H9 (cell line): ENCODE measurements around the gene CDKN2D. TPM values are rescaled to one million over a fixed set of nuclear protein-coding genes. Genes with fewer than 3 reads are reported as not detected.

Source experiments
- DNase-seq: peaks from one replicate; pipeline ENCODE4 v3.0.0-alpha.2; 2017
- H2AFZ ChIP-seq: one replicate; pipeline ENCODE4 v1.6.1; 2013; ENCODE audit warnings: mild to moderate bottlenecking, low read length, control low read depth, moderate library complexity
- H2AK5ac ChIP-seq: 2 replicates; pipeline ENCODE4 v1.6.1; 2013; ENCODE audit warnings: low read length, control low read depth, mixed read lengths; ENCODE audit not compliant: insufficient read length
- H2BK120ac ChIP-seq: one replicate; pipeline ENCODE4 v1.6.1; 2013; ENCODE audit warnings: low read depth, mild to moderate bottlenecking, low read length, control low read depth, inconsistent platforms; ENCODE audit not compliant: poor library complexity, severe bottlenecking
- H2BK12ac ChIP-seq: 2 replicates; pipeline ENCODE4 v1.6.1; 2013; ENCODE audit warnings: low read length, control low read depth, mixed read lengths, low read depth; ENCODE audit not compliant: insufficient read length
- H2BK15ac ChIP-seq: 2 replicates; pipeline ENCODE4 v1.6.1; 2013; ENCODE audit warnings: low read depth, low read length, control low read depth
- H2BK20ac ChIP-seq: one replicate; pipeline ENCODE4 v1.6.1; 2013; ENCODE audit warnings: low read depth, mild to moderate bottlenecking, low read length, control low read depth, inconsistent platforms; ENCODE audit not compliant: poor library complexity, severe bottlenecking
- H2BK5ac ChIP-seq: 2 replicates; pipeline ENCODE4 v1.6.1; 2013; ENCODE audit warnings: low read length, control low read depth, mixed read lengths; ENCODE audit not compliant: insufficient read length
- H3K14ac ChIP-seq: 2 replicates; pipeline ENCODE4 v1.6.1; 2013; ENCODE audit warnings: low read length, control low read depth; ENCODE audit not compliant: insufficient read depth
- H3K18ac ChIP-seq: 2 replicates; pipeline ENCODE4 v1.6.1; 2013; ENCODE audit warnings: low read depth, mild to moderate bottlenecking, mixed read lengths, low read length, control low read depth; ENCODE audit not compliant: insufficient read length
- H3K23ac ChIP-seq: 2 replicates; pipeline ENCODE4 v1.6.1; 2013; ENCODE audit warnings: low read length, control low read depth, mixed read lengths, low read depth; ENCODE audit not compliant: insufficient read length
- H3K23me2 ChIP-seq: 2 replicates; pipeline ENCODE4 v1.6.1; 2013; ENCODE audit warnings: low read depth, mild to moderate bottlenecking, mixed read lengths, low read length, control low read depth; ENCODE audit not compliant: insufficient read length, poor library complexity, severe bottlenecking
- H3K27ac ChIP-seq: 2 replicates; pipeline ENCODE4 v1.5.1; 2013; ENCODE audit warnings: low read length, control low read depth, mixed read lengths, low read depth; ENCODE audit not compliant: insufficient read length
- H3K27me3 ChIP-seq: 2 replicates; pipeline ENCODE4 v1.6.1; 2013; ENCODE audit warnings: low read length, control low read depth, inconsistent platforms; ENCODE audit not compliant: insufficient read depth
- H3K4ac ChIP-seq: 2 replicates; pipeline ENCODE4 v1.6.1; 2013; ENCODE audit warnings: low read depth, mild to moderate bottlenecking, control low read depth, inconsistent platforms, low read length, moderate library complexity
- H3K4me1 ChIP-seq: 2 replicates; pipeline ENCODE4 v1.6.1; 2013; ENCODE audit warnings: low read length, control low read depth, inconsistent platforms; ENCODE audit not compliant: insufficient read depth
- H3K4me2 ChIP-seq: 2 replicates; pipeline ENCODE4 v1.6.1; 2013; ENCODE audit warnings: low read length, control low read depth, mixed read lengths; ENCODE audit not compliant: insufficient read length, insufficient read depth
- H3K56ac ChIP-seq: 2 replicates; pipeline ENCODE4 v1.6.1; 2013; ENCODE audit warnings: low read depth, mild to moderate bottlenecking, mixed read lengths, low read length, control low read depth; ENCODE audit not compliant: insufficient read length
- H3K79me1 ChIP-seq: 2 replicates; pipeline ENCODE4 v1.6.1; 2013; ENCODE audit warnings: low read depth, mild to moderate bottlenecking, moderate library complexity, low read length, control low read depth, inconsistent platforms; ENCODE audit not compliant: insufficient read depth, poor library complexity, severe bottlenecking
- H3K79me2 ChIP-seq: 2 replicates; pipeline ENCODE4 v1.6.1; 2013; ENCODE audit warnings: low read length, control low read depth, inconsistent platforms; ENCODE audit not compliant: insufficient read depth
- H3K9ac ChIP-seq: 2 replicates; pipeline ENCODE4 v1.6.1; 2013; ENCODE audit warnings: low read length, control low read depth, mixed read lengths; ENCODE audit not compliant: insufficient read length; ENCODE audit errors: extremely low read depth
- H3K9me3 ChIP-seq: one replicate; pipeline ENCODE4 v1.6.1; 2013; ENCODE audit warnings: low read depth, low read length, inconsistent platforms; ENCODE audit not compliant: control insufficient read depth
- H3T11ph ChIP-seq: one replicate; pipeline ENCODE4 v1.6.1; 2013; ENCODE audit warnings: mild to moderate bottlenecking, low read length, control low read depth, inconsistent platforms
- H4K20me1 ChIP-seq: one replicate; pipeline ENCODE4 v1.6.1; 2013; ENCODE audit not compliant: control insufficient read depth, insufficient read length, insufficient read depth
- H4K5ac ChIP-seq: 2 replicates; pipeline ENCODE4 v1.6.1; 2013; ENCODE audit warnings: low read depth, mild to moderate bottlenecking, mixed read lengths, low read length, control low read depth; ENCODE audit not compliant: insufficient read length
- H4K8ac ChIP-seq: replicated peaks from 2 replicates; pipeline ENCODE4 v1.6.1; 2013; ENCODE audit warnings: low read length, control low read depth, mixed read lengths, low read depth; ENCODE audit not compliant: insufficient read length
- H4K91ac ChIP-seq: 2 replicates; pipeline ENCODE4 v1.6.1; 2013; ENCODE audit warnings: low read depth, mild to moderate bottlenecking, moderate library complexity, mixed read lengths, low read length, control low read depth; ENCODE audit not compliant: insufficient read length
- H3K27ac Mint-ChIP-seq, 3 experiments: 2 replicates in 2 of 3; 3 replicates in 1 of 3; pipeline ENCODE4 v1.8.0; 2020 to 2021; ENCODE audit warnings: mixed read lengths in 3 of 3, mild to moderate bottlenecking in 1 of 3, moderate library complexity in 1 of 3
- H3K27me3 Mint-ChIP-seq: 2 replicates; pipeline ENCODE4 v1.8.0; 2021; ENCODE audit warnings: low read depth, mild to moderate bottlenecking, moderate library complexity, mixed read lengths
- H3K36me3 Mint-ChIP-seq, 3 experiments: 2 replicates in 2 of 3; 3 replicates in 1 of 3; pipeline ENCODE4 v1.8.0; 2020 to 2021; ENCODE audit warnings: low read depth in 3 of 3, mixed read lengths in 3 of 3; ENCODE audit not compliant: insufficient read depth in 1 of 3
- H3K4me1 Mint-ChIP-seq, 2 experiments: 2 replicates each; pipeline ENCODE4 v1.8.0; 2020; ENCODE audit warnings: mixed read lengths in 2 of 2
- H3K4me3 Mint-ChIP-seq, 2 experiments: 2 replicates in 1 of 2; 3 replicates in 1 of 2; pipeline ENCODE4 v1.8.0; 2020 to 2021; ENCODE audit warnings: mild to moderate bottlenecking in 2 of 2, mixed read lengths in 2 of 2, moderate library complexity in 1 of 2
- H3K9me3 Mint-ChIP-seq, 2 experiments: 2 replicates in 1 of 2; 3 replicates in 1 of 2; pipeline ENCODE4 v1.8.0; 2020; ENCODE audit warnings: mild to moderate bottlenecking in 2 of 2, mixed read lengths in 2 of 2, moderate library complexity in 1 of 2
- WGBS: extraction: QIAGEN DNeasy Blood & Tissue Kit; methylation state at CpG from one replicate; pipeline ENCODE4 v1.1.7; 2013; ENCODE audit warnings: missing lambda C conversion rate, low lambda C conversion rate, mixed read lengths; ENCODE audit not compliant: insufficient read length; ENCODE audit errors: extremely low coverage; 5-methylcytosine and 5-hydroxymethylcytosine counted together
- total RNA-seq: library from RNA; stranded (reverse); gene quantifications from 2 replicates; pipeline ENCODE4 v1.2.1, GENCODE V29; 2021
- TF ChIP-seq, protein P1 (sequence below): fragments of 200-600 bp; sonication (generic); conservative IDR thresholded peaks from 3 replicates; pipeline ENCODE4 v1.8.0; 2021; ENCODE audit warnings: antibody characterized with exemption, mild to moderate bottlenecking

The CDKN2D gene
- total RNA-seq, 1 experiment from 2014 or later = 2.8 TPM

DNA sequence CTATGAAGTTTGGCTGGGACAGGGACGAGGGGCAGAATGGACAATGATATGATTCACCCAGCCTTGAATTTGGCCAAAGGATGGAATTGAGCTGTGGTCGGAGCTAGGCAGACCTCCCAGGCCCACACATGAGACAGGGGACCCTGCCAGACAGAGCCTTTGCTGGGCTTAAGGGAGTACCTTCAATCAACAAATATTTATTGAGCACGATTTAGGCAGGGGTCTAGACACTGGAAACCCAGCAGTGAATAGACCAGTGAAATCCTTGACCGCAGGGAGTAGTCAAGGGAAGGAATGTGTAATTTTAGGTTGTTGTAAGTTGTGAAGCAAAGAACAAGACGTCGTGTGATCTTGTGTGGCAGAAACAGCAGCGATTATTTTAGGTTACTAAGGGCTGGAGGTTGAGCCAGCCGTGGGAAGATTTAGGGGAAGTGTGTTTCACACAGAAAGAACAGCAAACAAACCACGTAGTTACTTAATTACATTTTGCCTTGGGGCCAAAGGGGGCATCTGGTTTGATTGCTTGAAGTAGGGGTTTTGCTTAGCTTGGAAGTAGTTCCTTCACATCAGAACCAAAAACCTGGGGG lies 35.2 kb upstream of the CDKN2D start:
- Histone ChIP-seq H3K9ac (no peak overlapping the region), H3K4me1 (no peaks in the 10 kb centered on the region), H3K23ac (no peak overlapping the region), H2BK15ac (no peak overlapping the region), H3K27ac (no peak overlapping the region), H4K5ac (no peak overlapping the region), H4K91ac (no peak overlapping the region), H2BK12ac (no peak overlapping the region), H3T11ph (no peak overlapping the region), H3K18ac (no peak overlapping the region), H3K79me2 (no peaks in the 10 kb centered on the region; the same call in 1 of the 2 replicates), H4K20me1 (no peaks in the 10 kb centered on the region), H2BK5ac (no peak overlapping the region), H3K27me3 (no peaks in the 10 kb centered on the region), H2BK20ac (no peak overlapping the region), H3K9me3 (no peaks in the 10 kb centered on the region), H3K79me1 (no peaks in the 10 kb centered on the region), H3K4ac (no peak overlapping the region), H4K8ac (no peak overlapping the region), H3K4me2 (peak overlapping the region; percentile 91), H2AK5ac (no peak overlapping the region), H2AFZ (no peak overlapping the region), H3K14ac (no peak overlapping the region), H3K23me2 (peaks cover 11% of the 10 kb centered on the region), H3K56ac (no peak overlapping the region), H2BK120ac (no peak overlapping the region)
- peak overlapping the region; percentile 77 to 90 for H3K4me3 Mint-ChIP-seq
- peak overlapping the region in 1 of 3 experiments; percentile 53; a peak in 2 of 7 replicates for H3K27ac Mint-ChIP-seq
- H3K36me3 Mint-ChIP-seq = no peaks in the 10 kb centered on the region; a peak in 1 of 7 replicates
- DNase-seq = no peak
- peaks cover 16 to 18% of the 10 kb centered on the region in 2 experiments for H3K4me1 Mint-ChIP-seq
- H3K9me3 Mint-ChIP-seq = no peaks in the 10 kb centered on the region
- peaks cover 6% of the 10 kb centered on the region for H3K27me3 Mint-ChIP-seq
- TF ChIP-seq, protein P1, sequence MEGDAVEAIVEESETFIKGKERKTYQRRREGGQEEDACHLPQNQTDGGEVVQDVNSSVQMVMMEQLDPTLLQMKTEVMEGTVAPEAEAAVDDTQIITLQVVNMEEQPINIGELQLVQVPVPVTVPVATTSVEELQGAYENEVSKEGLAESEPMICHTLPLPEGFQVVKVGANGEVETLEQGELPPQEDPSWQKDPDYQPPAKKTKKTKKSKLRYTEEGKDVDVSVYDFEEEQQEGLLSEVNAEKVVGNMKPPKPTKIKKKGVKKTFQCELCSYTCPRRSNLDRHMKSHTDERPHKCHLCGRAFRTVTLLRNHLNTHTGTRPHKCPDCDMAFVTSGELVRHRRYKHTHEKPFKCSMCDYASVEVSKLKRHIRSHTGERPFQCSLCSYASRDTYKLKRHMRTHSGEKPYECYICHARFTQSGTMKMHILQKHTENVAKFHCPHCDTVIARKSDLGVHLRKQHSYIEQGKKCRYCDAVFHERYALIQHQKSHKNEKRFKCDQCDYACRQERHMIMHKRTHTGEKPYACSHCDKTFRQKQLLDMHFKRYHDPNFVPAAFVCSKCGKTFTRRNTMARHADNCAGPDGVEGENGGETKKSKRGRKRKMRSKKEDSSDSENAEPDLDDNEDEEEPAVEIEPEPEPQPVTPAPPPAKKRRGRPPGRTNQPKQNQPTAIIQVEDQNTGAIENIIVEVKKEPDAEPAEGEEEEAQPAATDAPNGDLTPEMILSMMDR = no peak
- WGBS = no CpG with 5 or more reads among the region's 9 CpGs
